GM12892 (cell line): ENCODE results near the gene FSTL3.
"Not testable (repeated sequence)": the region's sequence is repeated elsewhere in the genome, so short reads cannot be mapped to it uniquely, and the experiment has no call there.

Experiments used
- POLR2A ChIP-seq: IDR thresholded peaks from 2 replicates; pipeline ENCODE4 v1.6.1; 2011; ENCODE audit warnings: low read depth, low read length, control low read depth
- POLR2AphosphoS5 ChIP-seq: IDR thresholded peaks from 2 replicates; pipeline ENCODE4 v1.6.1; 2011; ENCODE audit warnings: low read depth, low read length, control low read depth

DNA sequence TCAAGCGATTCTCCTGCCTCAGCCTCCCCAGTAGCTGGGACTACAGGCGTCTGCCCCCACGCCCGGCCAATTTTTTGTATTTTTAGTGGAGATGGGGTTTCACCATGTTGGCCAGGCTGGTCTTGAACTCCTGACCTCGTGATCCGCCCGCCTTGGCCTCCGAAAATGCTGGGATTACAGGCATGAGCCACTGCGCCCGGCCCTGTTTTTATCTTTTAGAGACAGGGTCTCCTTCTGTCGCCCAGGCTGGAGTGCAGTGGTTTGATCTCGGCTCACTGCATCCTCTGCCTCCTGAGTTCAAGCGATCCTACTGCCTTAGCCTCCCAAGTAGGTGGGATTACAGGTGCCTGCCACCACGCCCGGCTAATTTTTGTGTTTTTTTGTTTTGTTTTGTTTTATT, 22.3 kb downstream of the FSTL3 start:
- TF ChIP-seq POLR2A, POLR2AphosphoS5: not testable (repeated sequence)
